Mammary epithelial cell (primary cell): ENCODE data around the gene AUTS2.

Experiments
- EZH2 ChIP-seq: IDR thresholded peaks from 2 replicates; pipeline ENCODE4 v1.6.1; 2012; ENCODE audit warnings: low read length, inconsistent platforms, borderline replicate concordance
- TF ChIP-seq, protein P1 (sequence below), 2 donors: IDR thresholded peaks in 1 of 2; conservative IDR thresholded peaks in 1 of 2; 2 replicates each; pipeline ENCODE4 v1.5.1; 2011 to 2012; ENCODE audit warnings: inconsistent platforms in 2 of 2, low read length in 2 of 2, mild to moderate bottlenecking in 2 of 2, control low read depth in 1 of 2, low read depth in 1 of 2; ENCODE audit not compliant: insufficient read depth in 1 of 2; ENCODE audit errors: extremely low read depth in 1 of 2

DNA sequence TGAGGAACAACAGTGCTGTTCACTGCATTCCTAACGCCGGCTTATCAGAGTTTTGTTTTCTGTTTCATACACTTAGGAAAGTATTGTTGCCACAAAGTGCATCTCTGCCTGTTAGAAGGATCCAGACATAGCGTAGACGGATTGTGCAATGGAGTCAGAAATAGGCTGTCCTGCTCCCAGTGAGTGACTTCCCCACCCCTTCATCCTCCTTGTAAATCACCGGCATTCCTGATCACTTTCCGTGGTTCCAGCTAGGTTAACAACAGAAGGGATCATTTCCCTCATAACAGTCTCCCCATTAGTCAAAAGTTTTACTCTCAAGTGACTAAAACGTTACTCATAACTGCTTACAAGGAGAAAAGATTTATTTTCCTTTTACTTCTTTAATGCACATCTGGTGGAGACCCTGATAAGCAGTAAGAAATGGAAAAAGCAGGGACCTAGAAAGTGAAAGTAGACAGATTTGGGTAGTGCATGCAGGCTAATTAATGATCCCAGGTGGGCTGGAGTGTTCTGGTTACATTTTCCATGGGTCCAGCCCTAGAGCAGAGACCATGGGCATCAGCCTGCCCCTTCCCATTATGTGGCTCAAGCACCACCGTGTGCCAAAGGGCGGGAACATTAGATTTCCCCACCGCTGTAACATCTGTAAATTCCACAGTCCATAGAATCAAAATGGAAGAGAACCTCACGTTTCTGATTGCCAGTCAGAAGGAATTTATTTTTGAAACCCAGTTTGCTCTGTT lies 1138.6 kb downstream of the AUTS2 start:
- TF ChIP-seq, protein P1, sequence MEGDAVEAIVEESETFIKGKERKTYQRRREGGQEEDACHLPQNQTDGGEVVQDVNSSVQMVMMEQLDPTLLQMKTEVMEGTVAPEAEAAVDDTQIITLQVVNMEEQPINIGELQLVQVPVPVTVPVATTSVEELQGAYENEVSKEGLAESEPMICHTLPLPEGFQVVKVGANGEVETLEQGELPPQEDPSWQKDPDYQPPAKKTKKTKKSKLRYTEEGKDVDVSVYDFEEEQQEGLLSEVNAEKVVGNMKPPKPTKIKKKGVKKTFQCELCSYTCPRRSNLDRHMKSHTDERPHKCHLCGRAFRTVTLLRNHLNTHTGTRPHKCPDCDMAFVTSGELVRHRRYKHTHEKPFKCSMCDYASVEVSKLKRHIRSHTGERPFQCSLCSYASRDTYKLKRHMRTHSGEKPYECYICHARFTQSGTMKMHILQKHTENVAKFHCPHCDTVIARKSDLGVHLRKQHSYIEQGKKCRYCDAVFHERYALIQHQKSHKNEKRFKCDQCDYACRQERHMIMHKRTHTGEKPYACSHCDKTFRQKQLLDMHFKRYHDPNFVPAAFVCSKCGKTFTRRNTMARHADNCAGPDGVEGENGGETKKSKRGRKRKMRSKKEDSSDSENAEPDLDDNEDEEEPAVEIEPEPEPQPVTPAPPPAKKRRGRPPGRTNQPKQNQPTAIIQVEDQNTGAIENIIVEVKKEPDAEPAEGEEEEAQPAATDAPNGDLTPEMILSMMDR (conservative IDR thresholded peaks at IDR 0.05 in 1 of 2, IDR thresholded peaks at IDR 0.05 in 1 of 2; ENCODE audit: extremely low read depth in 1 of 2, insufficient read depth in 1 of 2, low read depth in 1 of 2, low read length in 2 of 2) = no peak
- no peak for TF ChIP-seq EZH2
